Central memory CD8-positive, alpha-beta T cell (primary cell): Measurements from ENCODE around the gene CARD18.

Experiments used
- ATAC-seq: fragments of 150-1000 bp; cut with Tn5 transposase; replicated peaks from 2 replicates; pipeline ENCODE4 v1.10.0; 2022; ENCODE audit warnings: mild to moderate bottlenecking, moderate FRiP score, moderate number of reproducible peaks; ENCODE audit not compliant: poor library complexity, severe bottlenecking; ENCODE audit errors: extremely low read depth
- DNase-seq, 2 donors: peaks; one replicate each; pipeline ENCODE4 v3.0.0; 2021; ENCODE audit warnings: low spot score in 2 of 2
- H3K27ac Mint-ChIP-seq: one replicate; pipeline ENCODE4 v1.8.0; 2022; ENCODE audit warnings: low read depth, mild to moderate bottlenecking, moderate library complexity, mixed read lengths
- H3K27me3 Mint-ChIP-seq: one replicate; pipeline ENCODE4 v1.8.0; 2022; ENCODE audit warnings: mixed read lengths
- H3K36me3 Mint-ChIP-seq: one replicate; pipeline ENCODE4 v1.8.0; 2022; ENCODE audit warnings: mild to moderate bottlenecking, moderate library complexity, mixed read lengths; ENCODE audit not compliant: insufficient read depth
- H3K4me1 Mint-ChIP-seq: one replicate; pipeline ENCODE4 v1.8.0; 2022; ENCODE audit warnings: mixed read lengths
- H3K4me3 Mint-ChIP-seq: one replicate; pipeline ENCODE4 v1.8.0; 2022; ENCODE audit warnings: mild to moderate bottlenecking, moderate library complexity, mixed read lengths
- H3K9me3 Mint-ChIP-seq: one replicate; pipeline ENCODE4 v1.8.0; 2022; ENCODE audit warnings: mixed read lengths

The CARD18 gene

GRCh38 chr11:105139669-105140068 lies at the start of gene CARD18:
Gene CARD18 (minus strand): TSS chr11:105139769. CDS start chr11:105139726, 43 bp downstream.
- DNase-seq: no peak
- Mint-ChIP-seq H3K4me3 (no peak within 1 kb of the TSS), H3K4me1 (no peaks in the 10 kb centered on the region), H3K27me3 (peaks cover 11% of the 10 kb centered on the region), H3K27ac (no peak within 1 kb of the TSS), H3K9me3 (no peaks in the 10 kb centered on the region), H3K36me3 (no peaks in the 10 kb centered on the region)
- no peak for ATAC-seq

DNA sequence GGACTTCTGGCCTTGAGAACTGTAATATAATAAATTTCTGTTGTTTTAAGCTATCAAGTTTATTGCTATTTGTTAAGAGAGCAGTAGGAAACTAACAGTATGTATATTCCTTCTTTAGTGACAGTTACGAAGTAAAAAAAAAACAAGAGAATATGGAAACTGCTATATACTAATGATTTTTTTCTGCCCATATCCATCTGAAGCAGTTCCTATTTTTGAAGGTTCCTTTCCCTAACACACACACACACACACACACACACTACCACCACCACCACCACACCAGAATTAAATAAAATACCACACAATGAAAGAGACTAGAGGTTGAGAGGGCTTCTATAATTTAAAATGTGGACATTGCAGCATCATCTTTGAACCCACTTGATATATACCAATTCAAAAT lies 44.4 kb upstream of the CARD18 start:
- no peak for DNase-seq
- no peak overlapping the region for H3K27ac Mint-ChIP-seq
- no peaks in the 10 kb centered on the region for H3K9me3 Mint-ChIP-seq
- H3K4me1 Mint-ChIP-seq: no peaks in the 10 kb centered on the region
- H3K27me3 Mint-ChIP-seq: peaks cover 34% of the 10 kb centered on the region
- H3K36me3 Mint-ChIP-seq: no peaks in the 10 kb centered on the region
- H3K4me3 Mint-ChIP-seq: no peak overlapping the region
- no peak for ATAC-seq

- Mint-ChIP-seq H3K36me3 (no peaks in the 10 kb centered on the region), H3K4me1 (no peaks in the 10 kb centered on the region), H3K27me3 (peaks cover 34% of the 10 kb centered on the region), H3K4me3 (no peak overlapping the region), H3K9me3 (no peaks in the 10 kb centered on the region), H3K27ac (no peak overlapping the region)
- DNase-seq: no peak
- no peak for ATAC-seq
Observed at GRCh38 chr11:105183426-105183825, 43.9 kb upstream of the CARD18 start.

GRCh38 chr11:105181521-105181920 lies 42.0 kb upstream of the CARD18 start:
- H3K9me3 Mint-ChIP-seq: no peaks in the 10 kb centered on the region
- no peak for ATAC-seq
- no peaks in the 10 kb centered on the region for H3K36me3 Mint-ChIP-seq
- no peak overlapping the region for H3K4me3 Mint-ChIP-seq
- DNase-seq: no peak
- no peak overlapping the region for H3K27ac Mint-ChIP-seq
- H3K27me3 Mint-ChIP-seq: peaks cover 25% of the 10 kb centered on the region
- no peaks in the 10 kb centered on the region for H3K4me1 Mint-ChIP-seq

- H3K27ac Mint-ChIP-seq: no peak overlapping the region
- peaks cover 23% of the 10 kb centered on the region for H3K27me3 Mint-ChIP-seq
- H3K4me1 Mint-ChIP-seq: no peaks in the 10 kb centered on the region
- DNase-seq (no peak), ATAC-seq (no peak)
- no peaks in the 10 kb centered on the region for H3K9me3 Mint-ChIP-seq
- H3K4me3 Mint-ChIP-seq: no peak overlapping the region
- H3K36me3 Mint-ChIP-seq: no peaks in the 10 kb centered on the region
Observed at GRCh38 chr11:105181100-105181499, 41.5 kb upstream of the CARD18 start.

GRCh38 chr11:105179542-105180278 lies 40.1 kb upstream of the CARD18 start:
- Mint-ChIP-seq H3K4me3 (no peak overlapping the region), H3K9me3 (no peaks in the 10 kb centered on the region), H3K27ac (no peak overlapping the region), H3K27me3 (peaks cover 31% of the 10 kb centered on the region), H3K4me1 (no peaks in the 10 kb centered on the region), H3K36me3 (no peaks in the 10 kb centered on the region)
- no peak for DNase-seq
- no peak for ATAC-seq

- peaks cover under 1% of the 10 kb centered on the region for H3K9me3 Mint-ChIP-seq
- H3K27me3 Mint-ChIP-seq: peaks cover 32% of the 10 kb centered on the region
- no peak overlapping the region for H3K4me3 Mint-ChIP-seq
- no peak overlapping the region for H3K27ac Mint-ChIP-seq
- no peaks in the 10 kb centered on the region for H3K36me3 Mint-ChIP-seq
- no peak for ATAC-seq
- no peaks in the 10 kb centered on the region for H3K4me1 Mint-ChIP-seq
- no peak for DNase-seq
Observed at GRCh38 chr11:105177658-105178057, 38.1 kb upstream of the CARD18 start.

- DNase-seq: no peak
- Mint-ChIP-seq H3K27ac (no peak overlapping the region), H3K9me3 (peaks cover 10% of the 10 kb centered on the region), H3K36me3 (no peaks in the 10 kb centered on the region), H3K4me3 (no peak overlapping the region), H3K27me3 (peaks cover 24% of the 10 kb centered on the region), H3K4me1 (no peaks in the 10 kb centered on the region)
- no peak for ATAC-seq
Observed at GRCh38 chr11:105168457-105168856, 28.9 kb upstream of the CARD18 start.

- Mint-ChIP-seq H3K27me3 (peaks cover 12% of the 10 kb centered on the region), H3K36me3 (no peaks in the 10 kb centered on the region), H3K9me3 (peaks cover 6% of the 10 kb centered on the region), H3K4me3 (no peak overlapping the region), H3K4me1 (no peaks in the 10 kb centered on the region), H3K27ac (no peak overlapping the region)
- DNase-seq (no peak), ATAC-seq (no peak)
Observed at GRCh38 chr11:105167244-105167643, 27.7 kb upstream of the CARD18 start.

DNA sequence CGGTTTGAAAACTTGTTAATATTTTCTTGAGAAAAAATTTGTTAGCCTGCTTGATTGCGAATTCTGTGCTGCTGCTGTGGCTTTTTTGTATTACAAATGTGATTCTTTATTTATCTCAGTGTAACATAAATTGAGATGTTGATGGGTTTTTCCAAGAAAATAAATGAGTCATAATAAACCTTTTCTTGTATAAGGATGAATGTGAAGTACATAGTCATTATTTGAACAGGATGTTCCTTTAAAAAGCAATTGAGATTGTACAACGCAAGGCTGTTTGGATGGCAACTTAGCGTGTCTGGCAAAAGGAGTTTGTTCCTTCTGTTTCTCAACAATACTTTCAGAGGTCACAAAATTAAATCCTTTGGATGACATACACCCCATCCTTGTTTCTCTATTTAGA lies 24.6 kb upstream of the CARD18 start:
- Mint-ChIP-seq H3K4me1 (no peaks in the 10 kb centered on the region), H3K4me3 (no peak overlapping the region), H3K27me3 (no peaks in the 10 kb centered on the region), H3K27ac (no peak overlapping the region), H3K36me3 (no peaks in the 10 kb centered on the region), H3K9me3 (no peaks in the 10 kb centered on the region)
- no peak for DNase-seq
- ATAC-seq: no peak

GRCh38 chr11:105162506-105162905 lies 22.9 kb upstream of the CARD18 start:
- DNase-seq (no peak), ATAC-seq (no peak)
- no peaks in the 10 kb centered on the region for H3K27me3 Mint-ChIP-seq
- H3K36me3 Mint-ChIP-seq: no peaks in the 10 kb centered on the region
- no peaks in the 10 kb centered on the region for H3K4me1 Mint-ChIP-seq
- no peak overlapping the region for H3K27ac Mint-ChIP-seq
- H3K4me3 Mint-ChIP-seq: no peak overlapping the region
- no peaks in the 10 kb centered on the region for H3K9me3 Mint-ChIP-seq

DNA sequence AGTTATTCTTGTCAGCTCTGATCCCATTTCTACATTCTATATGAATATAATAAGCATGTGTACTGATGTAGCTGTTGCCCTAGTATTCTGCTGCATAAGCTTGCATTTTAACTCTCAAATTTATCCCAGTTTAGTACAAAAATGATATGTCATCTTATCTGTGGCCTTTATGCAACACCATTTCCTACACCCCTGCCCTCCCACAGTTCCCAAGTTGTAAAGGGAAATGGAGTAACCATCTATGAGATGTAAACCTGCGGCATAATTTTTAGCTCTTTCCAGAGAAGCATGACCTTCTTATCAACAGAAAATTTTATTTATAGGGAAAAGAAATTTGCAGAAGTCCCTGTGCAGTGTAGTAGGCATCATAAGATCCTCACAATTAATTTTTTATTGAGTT lies 18.9 kb upstream of the CARD18 start:
- ATAC-seq: no peak
- no peak for DNase-seq
- Mint-ChIP-seq H3K36me3 (peaks cover 2% of the 10 kb centered on the region), H3K27me3 (no peaks in the 10 kb centered on the region), H3K4me1 (no peaks in the 10 kb centered on the region), H3K4me3 (no peak overlapping the region), H3K27ac (no peak overlapping the region), H3K9me3 (no peaks in the 10 kb centered on the region)

DNA sequence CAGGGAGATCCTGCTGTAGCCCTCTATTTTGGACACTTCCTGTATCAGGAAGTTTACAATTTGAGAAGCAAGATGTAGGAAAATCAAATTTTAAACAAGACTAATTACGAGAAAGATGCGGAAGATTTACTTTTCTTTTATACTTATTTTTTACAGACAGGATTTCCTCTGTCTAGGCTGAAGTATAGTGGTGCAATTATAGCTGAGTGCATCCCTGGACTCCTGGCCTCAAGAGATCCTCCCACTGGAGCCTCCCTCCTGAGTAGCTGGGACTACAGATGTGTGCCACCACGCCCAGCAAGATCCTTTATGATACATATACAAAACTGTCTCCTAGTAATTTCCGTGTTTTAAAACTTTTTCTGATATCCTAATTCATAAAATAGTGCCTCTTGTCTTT lies 17.2 kb upstream of the CARD18 start:
- H3K36me3 Mint-ChIP-seq: peaks cover 2% of the 10 kb centered on the region
- DNase-seq: no peak
- H3K4me3 Mint-ChIP-seq: no peak overlapping the region
- H3K27me3 Mint-ChIP-seq: no peaks in the 10 kb centered on the region
- no peak for ATAC-seq
- no peaks in the 10 kb centered on the region for H3K9me3 Mint-ChIP-seq
- no peaks in the 10 kb centered on the region for H3K4me1 Mint-ChIP-seq
- H3K27ac Mint-ChIP-seq: no peak overlapping the region
